PC-9 (cell line): ENCODE results near the gene TMUB2.

Experiments
- CTCF ChIP-seq: fragments of 200-600 bp; sonication (generic); conservative IDR thresholded peaks from 2 replicates; pipeline ENCODE4 v1.6.1; 2017; ENCODE audit warnings: mixed run types, antibody characterized with exemption, mild to moderate bottlenecking, moderate library complexity
- EZH2 ChIP-seq: fragments of 200-600 bp; sonication (generic); IDR thresholded peaks from 2 replicates; pipeline ENCODE4 v1.8.0; 2017; ENCODE audit warnings: antibody characterized with exemption, low read depth

GRCh38 chr17:44170499-44171201 lies 16.1 kb upstream of the TMUB2 start, which contains the start of gene ASB16:
- TF ChIP-seq CTCF (no peak), EZH2 (no peak)
